HG02870 (cell line): ENCODE data around the gene ZNF630.
"Not testable (repeated sequence)": the region's sequence is repeated elsewhere in the genome, so short reads cannot be mapped to it uniquely, and the experiment has no call there.

Source experiments
- ATAC-seq: cut with Tn5 transposase; IDR thresholded peaks from one replicate; pipeline ENCODE4 v1.9.1; 2021; ENCODE audit warnings: mild to moderate bottlenecking, moderate library complexity; ENCODE audit not compliant: unreplicated experiment

The ZNF630 gene

GRCh38 chrX:48030237-48030636 is 41.2 kb downstream of the ZNF630 start:
- ATAC-seq, result no peak

GRCh38 chrX:48028091-48028490 is 43.3 kb downstream of the ZNF630 start:
- no peak for ATAC-seq

DNA sequence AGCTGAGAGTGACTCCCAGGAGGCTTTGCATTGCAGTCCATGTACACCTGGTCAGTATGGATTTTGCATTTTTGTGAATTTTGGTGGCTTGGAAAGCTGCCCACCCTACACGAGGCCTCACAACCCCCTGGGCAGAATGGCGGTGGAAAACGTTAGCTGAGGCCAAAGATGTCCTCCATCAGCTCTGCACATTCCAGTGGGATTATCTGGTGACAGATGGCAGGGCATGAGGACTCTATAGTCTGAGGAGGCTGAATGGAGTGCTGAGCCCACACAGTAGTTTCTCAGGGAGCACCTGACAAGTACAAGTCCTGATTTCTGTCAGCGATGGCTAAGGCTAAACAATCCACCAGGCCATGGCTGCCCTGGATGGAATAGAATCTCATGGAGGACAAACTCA is 43.9 kb downstream of the ZNF630 start:
- ATAC-seq, result not testable (repeated sequence)

- no peak for ATAC-seq
These were observed 45.9 kb downstream of the ZNF630 start for GRCh38 chrX:48025561-48025960.

DNA sequence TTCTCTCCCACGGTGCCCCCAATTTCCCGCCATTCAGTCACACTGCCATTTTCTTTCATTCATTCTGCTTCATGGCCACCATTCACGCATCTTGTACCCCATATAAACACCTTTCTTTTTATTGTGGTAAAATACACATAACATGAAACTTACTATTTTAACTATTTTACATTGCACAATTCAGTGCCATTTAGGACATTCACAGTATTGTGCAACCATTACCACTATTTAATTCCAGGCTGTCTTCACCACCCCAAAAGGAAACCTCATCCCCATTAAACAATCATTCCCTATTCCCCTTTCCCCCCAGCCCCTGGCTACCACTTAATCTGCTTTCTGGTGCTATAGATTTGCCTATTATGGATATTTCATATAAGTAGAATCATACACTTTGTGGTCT is 48.7 kb downstream of the ZNF630 start:
- ATAC-seq, result no peak

DNA sequence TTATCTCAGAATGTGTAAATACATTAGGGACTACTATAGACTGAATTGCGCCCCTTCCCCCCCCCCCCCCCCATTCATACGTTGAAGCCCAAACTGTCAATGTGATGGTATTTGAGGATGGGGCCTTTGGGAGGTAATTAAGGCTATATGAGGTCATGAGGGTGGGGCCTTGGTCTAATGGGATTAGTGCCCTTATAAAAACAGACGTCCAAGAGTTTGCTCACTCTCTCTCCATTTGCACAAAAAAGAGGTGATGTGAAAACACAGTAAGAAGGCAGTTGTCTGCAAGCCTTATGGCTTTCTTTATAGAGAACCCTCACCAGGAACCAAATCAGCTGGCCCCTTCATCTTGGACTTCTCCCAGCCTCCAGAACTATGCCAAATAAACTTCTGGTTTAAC is 49.3 kb downstream of the ZNF630 start:
- ATAC-seq, result no peak

DNA sequence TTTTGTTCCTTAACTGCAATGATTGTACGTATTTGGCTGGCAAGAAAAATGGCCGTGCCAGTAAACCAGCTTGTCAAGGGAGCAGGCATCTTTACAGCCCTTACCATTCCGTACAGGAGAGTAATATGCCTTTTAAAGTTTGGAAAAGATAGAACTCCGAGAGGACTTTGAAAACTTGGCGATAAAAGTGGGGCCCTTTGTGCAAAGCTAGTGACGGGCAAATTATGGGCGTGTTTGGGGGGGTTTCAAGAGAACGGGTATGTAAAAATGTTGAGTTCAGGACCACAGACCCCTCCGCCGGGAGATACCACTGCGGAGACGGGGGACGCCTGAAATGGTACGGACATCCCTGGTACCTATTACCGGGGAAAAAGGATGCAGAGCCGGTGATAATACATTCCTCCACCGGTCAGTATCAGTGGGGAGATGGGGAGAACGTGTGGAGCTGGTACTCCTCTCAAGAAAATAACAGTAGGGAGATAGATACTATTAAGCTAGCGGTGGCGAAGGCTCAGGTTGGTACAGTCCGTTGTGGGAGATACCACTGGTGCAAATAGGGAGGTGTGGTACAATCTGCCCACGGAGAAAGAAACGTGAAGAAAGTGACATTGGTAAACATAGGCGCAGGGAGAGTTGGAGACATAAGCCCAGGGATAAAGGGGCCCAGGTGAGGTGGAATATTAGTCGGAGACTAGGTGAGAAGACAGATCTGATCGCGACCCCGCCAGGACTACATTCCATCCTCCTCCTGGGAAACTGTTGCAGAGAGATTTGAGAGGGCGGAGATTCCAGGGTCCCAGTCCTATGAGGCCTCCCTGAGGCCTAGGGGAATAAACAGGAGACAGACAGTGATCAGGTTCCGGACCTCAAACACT is 50.2 kb downstream of the ZNF630 start:
- peak; percentile 46 for ATAC-seq

- ATAC-seq, result not testable (repeated sequence)
These were observed 51.0 kb downstream of the ZNF630 start for GRCh38 chrX:48020472-48020871.

- ATAC-seq, result not testable (repeated sequence)
These were observed 51.5 kb downstream of the ZNF630 start for GRCh38 chrX:48019892-48020291.

DNA sequence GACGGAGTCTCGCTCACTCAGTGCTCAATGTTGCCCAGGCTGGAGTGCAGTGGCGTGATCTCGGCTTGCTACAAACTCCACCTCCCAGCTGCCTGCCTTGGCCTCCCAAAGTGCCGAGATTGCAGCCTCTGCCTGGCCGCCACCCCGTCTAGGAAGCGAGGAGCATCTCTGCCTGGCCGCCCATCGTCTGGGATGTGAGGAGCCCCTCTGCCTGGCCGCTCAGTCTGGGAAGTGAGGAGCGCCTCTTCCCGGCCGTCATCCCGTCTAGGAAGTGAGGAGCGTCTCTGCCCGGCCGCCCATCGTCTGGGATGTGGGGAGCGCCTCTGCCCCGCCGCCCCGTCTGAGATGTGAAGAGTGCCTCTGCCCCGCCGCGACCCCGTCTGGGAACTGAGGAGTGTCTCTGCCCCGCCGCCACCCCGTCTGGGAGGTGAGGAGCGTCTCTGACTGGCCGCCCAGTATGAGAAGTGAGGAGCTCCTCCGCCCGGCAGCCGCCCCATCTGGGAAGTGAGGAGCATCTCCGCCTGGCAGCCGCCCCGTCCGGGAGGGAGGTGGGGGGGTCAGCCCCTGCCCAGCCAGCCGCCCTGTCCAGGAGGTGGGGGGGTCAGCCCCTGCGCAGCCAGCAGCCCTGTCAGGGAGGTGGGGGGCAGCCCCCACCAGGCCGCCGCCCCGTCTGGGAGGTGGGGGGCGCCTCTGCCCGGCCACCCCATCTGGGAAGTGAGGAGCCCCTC is 54.7 kb downstream of the ZNF630 start:
- ATAC-seq, result not testable (repeated sequence)

GRCh38 chrX:48009445-48009960 is 61.9 kb downstream of the ZNF630 start:
- not testable (repeated sequence) for ATAC-seq
